Testis (tissue), 2 donors: ENCODE results near the gene RSAD2.
A peak's percentile ranks its signal among the peaks of the same experiment; 100 is the strongest.

Experiments
- POLR2A ChIP-seq: fragments of 450-650 bp; IDR thresholded peaks from one replicate; pipeline ENCODE4 v1.6.1; 2017; ENCODE audit warnings: antibody characterized with exemption, mild to moderate bottlenecking, moderate library complexity
- TF ChIP-seq, protein P1 (sequence below), 3 experiments: fragments of 450-650 bp in 2 of 3; fragments of 200-600 bp in 1 of 3; sonication (generic) in 1 of 3; IDR thresholded peaks; one replicate each; pipeline ENCODE4 v1.5.1; 2016 to 2019; ENCODE audit warnings: antibody characterized with exemption in 3 of 3, mild to moderate bottlenecking in 2 of 3, moderate library complexity in 1 of 3

DNA sequence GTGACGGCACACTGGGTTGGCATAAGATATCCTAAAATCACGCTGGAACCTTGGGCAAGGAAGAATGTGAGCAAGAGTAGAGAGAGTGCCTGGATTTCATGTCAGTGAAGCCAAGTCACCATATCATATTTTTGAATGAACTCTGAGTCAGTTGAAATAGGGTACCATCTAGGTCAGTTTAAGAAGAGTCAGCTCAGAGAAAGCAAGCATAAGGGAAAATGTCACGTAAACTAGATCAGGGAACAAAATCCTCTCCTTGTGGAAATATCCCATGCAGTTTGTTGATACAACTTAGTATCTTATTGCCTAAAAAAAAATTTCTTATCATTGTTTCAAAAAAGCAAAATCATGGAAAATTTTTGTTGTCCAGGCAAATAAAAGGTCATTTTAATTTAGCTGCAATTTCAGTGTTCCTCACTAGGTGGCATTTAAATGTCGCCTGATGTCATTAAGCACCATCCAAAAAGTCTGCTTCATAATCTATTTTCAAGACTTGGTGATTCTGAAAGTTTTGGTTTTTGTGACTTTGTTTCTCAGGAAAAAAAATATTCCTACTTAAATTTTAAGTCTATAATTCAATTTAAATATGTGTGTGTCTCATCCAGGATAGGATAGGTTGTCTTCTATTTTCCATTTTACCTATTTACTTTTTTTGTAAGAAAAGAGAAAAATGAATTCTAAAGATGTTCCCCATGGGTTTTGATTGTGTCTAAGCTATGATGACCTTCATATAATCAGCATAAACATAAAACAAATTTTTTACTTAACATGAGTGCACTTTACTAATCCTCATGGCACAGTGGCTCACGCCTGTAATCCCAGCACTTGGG, 19.6 kb downstream of the RSAD2 start:
- TF ChIP-seq, protein P1, sequence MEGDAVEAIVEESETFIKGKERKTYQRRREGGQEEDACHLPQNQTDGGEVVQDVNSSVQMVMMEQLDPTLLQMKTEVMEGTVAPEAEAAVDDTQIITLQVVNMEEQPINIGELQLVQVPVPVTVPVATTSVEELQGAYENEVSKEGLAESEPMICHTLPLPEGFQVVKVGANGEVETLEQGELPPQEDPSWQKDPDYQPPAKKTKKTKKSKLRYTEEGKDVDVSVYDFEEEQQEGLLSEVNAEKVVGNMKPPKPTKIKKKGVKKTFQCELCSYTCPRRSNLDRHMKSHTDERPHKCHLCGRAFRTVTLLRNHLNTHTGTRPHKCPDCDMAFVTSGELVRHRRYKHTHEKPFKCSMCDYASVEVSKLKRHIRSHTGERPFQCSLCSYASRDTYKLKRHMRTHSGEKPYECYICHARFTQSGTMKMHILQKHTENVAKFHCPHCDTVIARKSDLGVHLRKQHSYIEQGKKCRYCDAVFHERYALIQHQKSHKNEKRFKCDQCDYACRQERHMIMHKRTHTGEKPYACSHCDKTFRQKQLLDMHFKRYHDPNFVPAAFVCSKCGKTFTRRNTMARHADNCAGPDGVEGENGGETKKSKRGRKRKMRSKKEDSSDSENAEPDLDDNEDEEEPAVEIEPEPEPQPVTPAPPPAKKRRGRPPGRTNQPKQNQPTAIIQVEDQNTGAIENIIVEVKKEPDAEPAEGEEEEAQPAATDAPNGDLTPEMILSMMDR (IDR thresholded peaks at IDR 0.05) = peak; percentile 58 to 74 (median 71)
- no peak for TF ChIP-seq POLR2A
